B cell (primary cell): ENCODE measurements around the gene PRIM1.

ENCODE experiments used
- EZH2 ChIP-seq: IDR thresholded peaks from 2 replicates; pipeline ENCODE4 v1.6.1; 2012; ENCODE audit warnings: borderline replicate concordance, low read depth, mild to moderate bottlenecking, moderate library complexity, low read length; ENCODE audit not compliant: insufficient read depth, poor library complexity, severe bottlenecking
- TF ChIP-seq, protein P1 (sequence below): fragments of 200-600 bp; IDR thresholded peaks from one replicate; pipeline ENCODE4 v1.8.0; 2022; ENCODE audit warnings: antibody characterized with exemption, mild to moderate bottlenecking

- TF ChIP-seq, protein P1, sequence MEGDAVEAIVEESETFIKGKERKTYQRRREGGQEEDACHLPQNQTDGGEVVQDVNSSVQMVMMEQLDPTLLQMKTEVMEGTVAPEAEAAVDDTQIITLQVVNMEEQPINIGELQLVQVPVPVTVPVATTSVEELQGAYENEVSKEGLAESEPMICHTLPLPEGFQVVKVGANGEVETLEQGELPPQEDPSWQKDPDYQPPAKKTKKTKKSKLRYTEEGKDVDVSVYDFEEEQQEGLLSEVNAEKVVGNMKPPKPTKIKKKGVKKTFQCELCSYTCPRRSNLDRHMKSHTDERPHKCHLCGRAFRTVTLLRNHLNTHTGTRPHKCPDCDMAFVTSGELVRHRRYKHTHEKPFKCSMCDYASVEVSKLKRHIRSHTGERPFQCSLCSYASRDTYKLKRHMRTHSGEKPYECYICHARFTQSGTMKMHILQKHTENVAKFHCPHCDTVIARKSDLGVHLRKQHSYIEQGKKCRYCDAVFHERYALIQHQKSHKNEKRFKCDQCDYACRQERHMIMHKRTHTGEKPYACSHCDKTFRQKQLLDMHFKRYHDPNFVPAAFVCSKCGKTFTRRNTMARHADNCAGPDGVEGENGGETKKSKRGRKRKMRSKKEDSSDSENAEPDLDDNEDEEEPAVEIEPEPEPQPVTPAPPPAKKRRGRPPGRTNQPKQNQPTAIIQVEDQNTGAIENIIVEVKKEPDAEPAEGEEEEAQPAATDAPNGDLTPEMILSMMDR, result no peak
- TF ChIP-seq EZH2, result no peak
These were observed 17.7 kb upstream of the PRIM1 start for GRCh38 chr12:56769868-56770267.
